ENCODE results near the gene FAM120AOS.

The FAM120AOS gene

DNA sequence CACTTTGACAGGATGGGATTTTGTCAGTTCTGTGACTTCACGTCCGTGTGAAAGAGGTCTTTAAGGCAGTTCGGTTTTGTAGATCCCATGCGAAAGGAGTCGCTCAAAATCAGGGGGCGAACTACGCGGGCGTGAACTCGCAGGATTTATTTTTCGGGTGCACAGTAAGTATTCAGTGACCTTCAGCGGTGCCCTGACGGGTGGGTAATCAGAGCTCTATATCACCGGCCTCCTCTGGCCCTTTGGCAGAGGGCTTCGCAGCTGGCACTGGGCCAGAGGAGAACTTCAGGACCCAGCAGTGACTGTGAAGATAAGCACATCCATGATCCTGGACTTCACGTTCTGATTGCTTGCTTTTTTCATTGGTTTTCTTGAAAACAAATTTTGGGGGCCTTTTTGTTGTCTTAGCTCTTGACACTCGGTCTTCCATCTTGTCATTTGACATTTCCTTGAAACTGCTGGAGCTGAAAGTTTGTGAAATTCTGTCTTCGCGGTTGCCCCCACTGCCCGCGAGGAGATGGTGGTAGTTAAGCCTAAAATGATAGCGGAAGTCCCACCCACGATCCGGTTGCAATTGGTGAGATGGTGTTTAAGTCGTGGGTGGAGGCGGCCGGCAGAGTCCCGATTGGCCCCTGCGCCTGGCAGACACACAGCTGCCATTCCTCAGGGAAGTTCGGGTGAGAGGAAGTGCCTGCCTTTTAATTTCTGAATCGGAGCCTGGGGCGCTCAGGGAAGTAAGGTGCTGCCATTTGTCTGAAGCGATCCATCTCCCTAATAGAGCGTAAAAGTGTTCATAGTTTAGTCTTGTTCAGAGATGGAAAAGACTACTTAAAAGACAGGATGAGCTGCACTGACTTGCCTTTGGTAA is at the start of gene FAM120AOS:
TSS of gene FAM120AOS (minus strand) at position 535 of the 868 bp plus-strand sequence. CDS start 872 bp downstream, outside the sequence.
- peak; percentile 95 for DNase-seq

DNA sequence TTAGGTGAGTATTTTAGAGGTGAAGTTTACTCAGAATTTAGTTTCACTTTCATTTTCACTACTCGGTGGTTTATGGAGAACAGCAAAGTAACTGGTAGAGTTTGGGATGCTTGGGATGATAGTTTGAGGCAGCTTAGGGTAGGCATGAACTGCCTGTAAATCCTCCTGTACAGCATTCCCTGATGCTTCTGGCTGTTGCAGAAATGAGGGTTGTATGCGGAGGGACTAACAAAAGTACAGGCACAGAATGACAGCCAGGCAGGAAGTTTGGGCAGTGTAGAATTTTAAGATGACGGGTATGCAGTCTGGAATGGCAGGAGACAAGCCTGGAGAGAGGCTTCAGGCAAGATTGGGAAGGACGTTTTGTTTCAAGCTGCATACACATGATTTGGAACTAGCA is 48.0 kb upstream of the FAM120AOS start:
- DNase-seq = no peak

DNA sequence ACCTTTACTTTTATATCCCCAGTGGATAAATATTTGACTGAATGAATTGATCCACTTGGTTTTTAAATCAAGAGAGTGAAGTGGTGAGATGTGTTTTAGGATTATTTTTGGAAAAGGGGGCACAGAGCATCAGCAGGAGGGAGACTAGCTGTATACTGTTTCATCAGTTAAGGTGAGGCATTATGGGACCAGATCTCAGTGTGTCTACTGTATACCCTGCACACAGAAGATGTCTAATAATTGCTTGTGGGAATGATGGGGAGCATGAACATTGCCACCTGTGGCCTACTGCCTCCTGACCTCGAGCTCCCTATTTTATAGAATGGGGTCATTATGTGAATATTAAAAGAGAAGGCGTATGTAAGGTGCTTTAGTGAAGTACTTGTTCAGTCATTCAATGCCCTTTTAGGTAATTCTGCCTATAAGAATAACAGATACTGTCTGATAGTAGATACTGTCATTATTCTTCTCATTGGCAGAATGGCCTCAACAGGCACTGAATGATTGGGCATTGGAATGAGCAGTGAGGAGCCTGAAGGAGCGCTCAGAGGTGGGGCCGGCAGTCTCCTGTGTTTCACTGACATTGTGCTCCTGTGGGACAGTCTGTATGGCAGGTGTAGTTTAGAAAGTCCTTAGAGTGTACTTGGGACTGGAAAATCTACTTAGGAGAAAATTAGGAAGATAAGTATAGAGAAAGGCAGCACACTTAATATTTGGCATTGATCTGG is 47.4 kb upstream of the FAM120AOS start:
- DNase-seq = no peak

DNA sequence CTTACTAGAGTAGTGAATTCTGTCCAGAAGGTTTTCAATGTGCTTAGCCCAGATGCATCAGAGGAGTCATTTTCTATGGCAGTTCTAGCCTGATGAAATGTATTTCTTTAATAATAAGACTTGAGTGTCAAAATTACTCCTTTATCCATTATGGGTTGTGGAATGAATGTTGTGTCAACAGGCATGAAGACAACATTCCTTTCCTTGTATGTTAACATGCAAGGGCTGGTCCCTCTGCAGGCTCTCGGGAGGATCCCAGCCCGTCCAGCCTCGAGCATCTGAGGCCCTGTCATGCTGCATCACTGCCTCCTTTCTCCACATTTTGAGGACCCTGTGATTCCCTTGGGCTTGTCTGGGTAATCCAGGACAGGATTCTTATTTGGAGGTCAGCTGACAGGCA is 42.9 kb upstream of the FAM120AOS start:
- DNase-seq = no peak

DNA sequence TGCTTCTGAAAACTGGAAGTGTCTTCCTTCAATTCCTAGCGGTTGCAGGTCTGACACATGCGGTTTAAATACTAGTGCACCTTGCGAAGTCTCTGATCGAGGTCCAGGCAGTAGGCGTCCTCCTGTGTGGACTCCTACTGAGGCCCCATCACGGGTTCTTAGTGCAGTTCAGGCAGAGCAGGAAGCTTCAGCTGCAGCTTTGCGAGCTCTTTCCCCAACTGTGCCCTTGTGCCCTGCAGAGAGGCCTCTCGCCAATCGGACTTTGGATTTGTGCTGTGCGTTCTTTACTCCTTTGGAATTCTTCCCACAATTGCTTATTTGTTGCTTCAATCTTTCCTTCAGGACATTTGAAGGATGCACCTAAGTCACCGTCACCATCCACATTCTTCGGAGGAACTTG is 40.6 kb upstream of the FAM120AOS start:
- no peak for DNase-seq

DNA sequence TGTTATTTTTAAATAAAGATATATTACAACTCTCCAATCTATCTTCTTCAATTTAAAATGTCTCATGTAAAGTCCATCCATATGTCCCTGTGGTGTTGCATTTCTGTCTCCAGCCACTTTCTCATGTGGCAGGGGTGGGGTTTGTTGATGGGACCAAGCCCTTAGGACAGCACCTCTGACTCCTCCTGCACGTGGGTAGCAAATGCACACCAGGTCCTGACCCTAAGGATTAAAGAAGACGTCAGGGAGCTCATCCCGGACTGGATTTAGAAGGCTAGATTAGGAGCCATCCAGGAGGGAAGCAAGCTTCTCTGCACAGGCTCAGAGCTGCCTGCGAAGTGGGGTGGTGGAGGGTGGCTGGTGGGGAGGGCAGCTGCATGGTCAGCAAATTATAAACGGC is 38.9 kb upstream of the FAM120AOS start:
- DNase-seq = no peak

DNA sequence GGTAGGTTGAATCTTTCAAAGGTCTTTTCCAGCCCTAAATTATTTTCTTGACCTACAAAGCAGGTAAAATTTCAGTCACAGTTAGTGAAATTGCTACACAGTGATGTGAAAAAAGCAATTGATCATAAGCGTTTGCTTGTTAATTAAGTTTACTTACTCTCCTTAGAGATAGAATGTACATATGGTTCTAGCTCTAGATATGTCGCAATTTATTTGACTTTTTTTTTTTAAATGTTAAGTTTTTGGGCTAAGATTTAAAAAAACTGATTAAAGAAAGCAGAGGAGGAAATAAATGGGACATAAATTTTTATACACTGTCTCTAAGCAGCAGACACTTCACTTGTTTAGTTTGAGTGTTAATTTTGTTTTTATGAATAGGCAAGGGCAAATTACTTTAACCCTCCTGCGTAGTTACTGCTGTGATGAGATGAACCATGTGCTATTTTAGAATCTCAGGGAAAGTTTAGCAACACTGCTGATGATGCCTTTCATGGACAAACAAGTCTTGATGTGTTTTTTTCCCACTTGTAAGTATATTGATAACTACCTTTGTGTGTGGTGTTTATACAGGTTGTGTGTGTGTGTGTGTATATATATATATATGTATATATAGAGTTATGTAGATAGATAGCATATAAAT is 38.3 kb upstream of the FAM120AOS start:
- DNase-seq = no peak

DNA sequence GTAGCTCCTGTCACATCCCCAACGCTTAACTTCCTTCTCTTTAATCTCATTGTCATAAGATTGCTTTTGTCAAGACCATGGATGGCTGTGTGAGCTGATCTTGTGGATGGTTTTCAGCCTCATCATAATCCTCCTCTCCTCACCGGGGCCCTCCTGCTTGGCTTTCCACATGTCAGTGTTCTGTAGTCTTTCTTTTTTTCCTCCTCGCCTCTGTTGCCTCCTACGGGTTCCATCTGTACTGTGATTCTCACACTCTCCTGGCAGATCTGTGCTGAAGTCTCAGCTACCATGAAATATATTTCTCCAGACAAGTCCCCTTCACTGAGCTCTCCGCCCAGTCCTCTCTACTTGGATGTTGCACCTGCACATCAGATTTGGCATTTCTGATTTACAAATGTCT is 34.9 kb upstream of the FAM120AOS start:
- DNase-seq = no peak

DNA sequence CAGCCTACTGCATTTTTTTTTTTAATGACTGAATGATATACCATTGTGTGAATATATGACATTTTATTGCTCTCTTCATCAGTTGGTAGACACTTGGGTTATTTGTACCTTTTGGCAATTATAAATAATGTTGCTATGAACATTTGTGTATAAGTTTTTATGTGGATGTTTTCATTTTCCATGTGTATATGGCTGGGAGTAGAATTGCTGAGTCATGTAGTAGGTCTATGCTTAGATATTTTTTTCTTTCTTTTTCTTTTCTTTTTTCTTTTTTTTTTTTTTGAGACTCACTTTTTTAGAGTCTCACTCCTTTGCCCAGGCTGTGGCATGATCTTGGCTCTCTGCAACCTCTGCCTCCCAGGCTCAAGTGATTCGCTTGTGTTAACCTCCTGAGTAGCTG is 32.9 kb upstream of the FAM120AOS start:
- DNase-seq = no peak

DNA sequence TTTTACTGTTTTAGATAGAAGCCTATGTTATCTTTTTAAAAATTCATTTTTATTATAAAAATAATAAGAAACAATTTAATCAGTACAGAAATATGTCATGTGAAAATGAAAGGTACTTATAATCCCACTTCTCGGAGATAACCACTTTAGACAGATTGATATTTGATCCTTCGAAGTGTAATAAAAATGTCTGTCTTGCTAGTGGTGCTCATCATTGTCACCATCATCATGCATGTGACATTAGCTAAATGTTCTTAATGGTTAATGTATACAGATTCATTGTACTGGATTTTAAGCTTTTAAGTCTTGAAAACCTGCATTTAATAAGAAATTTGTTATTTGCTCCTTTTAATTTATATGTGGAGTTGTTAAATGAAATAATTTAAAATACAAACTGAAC is 30.1 kb upstream of the FAM120AOS start:
- DNase-seq = no peak

DNA sequence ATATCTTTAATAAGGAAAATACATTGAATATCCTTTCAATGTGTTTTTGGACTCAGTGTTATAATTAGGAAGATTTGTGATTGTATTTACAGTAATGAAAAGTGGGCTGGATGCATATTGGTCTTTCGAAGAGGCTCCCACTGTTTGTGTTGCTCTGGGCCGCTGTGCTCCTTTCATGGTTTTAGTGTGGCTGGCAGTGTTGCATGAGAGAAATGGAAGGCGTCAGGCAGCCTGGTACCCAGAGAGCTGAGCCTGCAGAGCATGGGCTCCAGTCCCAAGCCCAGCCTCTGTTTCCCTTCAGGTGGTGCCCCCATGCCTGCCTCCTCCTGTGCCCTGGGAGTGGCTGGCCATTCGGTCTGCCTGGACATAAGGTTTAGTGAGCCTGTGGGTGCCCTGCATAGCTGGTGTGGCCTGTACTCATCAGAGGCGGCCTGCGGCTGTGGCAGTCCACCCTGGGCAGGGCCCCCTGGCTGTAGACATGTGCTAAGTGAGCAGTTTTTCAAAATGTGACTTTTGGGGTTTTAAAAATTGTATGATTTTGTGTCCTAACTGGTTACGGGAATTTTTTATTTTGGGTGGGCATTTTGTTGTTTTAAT is 27.4 kb upstream of the FAM120AOS start:
- DNase-seq = no peak

DNA sequence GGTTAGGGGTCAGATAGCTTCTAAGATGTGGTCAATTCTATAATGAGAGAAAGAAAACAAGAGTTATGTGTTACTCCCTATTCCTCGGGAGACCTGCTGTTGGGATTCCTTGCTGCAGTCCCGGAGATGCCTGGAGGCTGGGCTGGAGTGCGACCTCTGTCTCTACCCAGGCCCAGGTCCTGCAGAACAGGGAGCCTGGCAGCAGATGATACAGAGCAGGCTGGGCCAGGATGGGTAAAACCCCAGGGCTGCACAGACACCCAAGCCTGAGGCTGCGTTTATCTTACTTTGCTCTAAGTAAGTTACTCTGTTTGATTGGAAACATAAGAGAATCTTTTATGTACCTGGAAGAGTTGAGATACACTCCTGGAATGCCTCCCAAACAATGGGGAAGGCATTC is 26.9 kb upstream of the FAM120AOS start:
- no peak for DNase-seq

DNA sequence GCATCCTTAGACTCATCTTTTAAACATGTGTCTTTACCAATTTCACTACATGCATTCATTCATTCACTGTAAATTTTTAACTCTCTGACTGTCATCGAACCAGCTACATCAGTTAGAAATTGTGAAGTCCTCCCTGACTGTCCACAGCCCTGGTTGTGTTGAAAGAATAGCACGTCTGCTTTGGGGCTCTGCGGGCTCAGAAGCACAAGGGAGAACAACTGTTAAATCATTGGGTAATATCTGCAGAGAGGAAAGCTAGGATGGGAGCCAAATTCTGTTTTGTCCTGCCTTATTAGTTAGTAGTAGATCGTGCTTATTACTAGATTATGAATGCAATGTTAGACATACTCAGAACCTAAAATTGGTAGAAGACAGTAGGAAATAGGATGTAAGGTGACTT is 26.3 kb upstream of the FAM120AOS start:
- no peak for DNase-seq

DNA sequence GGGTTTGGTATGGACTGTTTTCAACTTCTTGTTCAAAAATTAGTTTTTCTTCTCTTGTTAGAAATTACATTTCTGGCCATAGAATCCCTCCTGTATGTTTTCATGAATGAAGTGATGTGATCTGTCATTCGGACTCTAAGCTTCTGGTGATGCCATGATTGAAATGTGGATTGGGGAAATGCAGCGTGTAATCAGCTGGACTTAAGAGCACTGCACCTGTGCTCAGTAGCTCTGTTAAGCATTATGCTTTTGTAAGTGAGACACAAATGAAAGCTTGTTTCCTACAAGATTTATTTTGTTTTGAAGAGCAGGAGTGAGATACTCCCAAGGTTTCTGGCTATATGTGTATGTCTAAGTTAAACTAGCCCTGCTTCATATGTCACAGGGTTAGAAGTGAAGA is 24.0 kb upstream of the FAM120AOS start:
- DNase-seq = no peak

DNA sequence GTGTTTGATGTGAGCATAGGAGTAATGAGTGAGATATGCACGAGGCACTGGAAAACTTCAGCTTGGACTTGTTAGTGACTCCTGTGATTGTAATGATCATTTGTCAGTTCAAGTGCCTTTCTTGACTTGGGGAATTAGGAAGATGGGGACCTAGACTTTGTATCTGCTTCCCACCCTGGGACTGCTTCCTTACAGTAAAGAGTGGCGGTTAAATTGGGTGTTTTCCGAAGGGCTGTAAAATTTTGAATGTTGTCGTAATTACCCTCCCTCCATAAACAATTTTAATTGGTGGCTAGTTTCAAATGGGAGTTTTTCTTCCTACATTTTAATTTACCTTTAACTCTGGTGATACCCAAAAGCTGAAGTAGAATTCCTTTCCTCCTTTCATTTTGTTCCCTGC is 23.5 kb upstream of the FAM120AOS start:
- no peak for DNase-seq

DNA sequence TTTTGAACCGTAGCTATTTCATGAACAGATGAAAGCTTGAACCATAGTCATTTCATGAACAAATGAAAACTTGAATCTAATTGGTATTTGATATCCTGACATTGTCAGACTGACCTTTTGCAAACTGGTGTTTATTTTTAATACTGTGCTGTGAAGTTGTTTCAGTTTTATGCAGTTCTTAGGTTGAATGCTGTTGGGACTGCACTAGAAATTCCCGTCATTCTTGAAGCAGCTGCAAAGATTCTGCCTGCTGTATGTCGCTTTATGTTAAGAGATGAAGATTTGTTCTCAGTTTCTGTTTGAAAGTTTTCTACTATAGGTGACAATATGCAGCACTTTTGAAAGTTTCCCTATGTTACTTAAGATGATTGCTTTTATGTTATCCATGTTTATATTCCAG is 22.5 kb upstream of the FAM120AOS start:
- DNase-seq = no peak

DNA sequence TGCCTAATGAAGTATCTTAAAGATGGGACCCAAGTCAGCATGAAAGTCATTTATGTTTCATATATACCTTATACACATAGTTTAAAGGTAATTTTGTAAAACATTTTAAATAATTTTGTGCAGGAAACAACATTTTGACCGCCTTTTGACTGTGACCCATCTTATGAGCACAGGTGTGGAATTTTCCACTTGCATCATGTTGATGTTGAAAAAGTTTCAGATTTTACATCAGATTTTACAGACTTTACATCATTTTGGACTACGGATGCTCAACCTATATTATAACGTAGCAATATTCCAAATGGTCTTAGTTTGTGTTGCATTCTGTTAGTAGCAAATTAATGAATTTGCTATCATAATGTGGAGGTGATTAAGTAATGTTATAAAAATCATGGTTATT is 21.7 kb upstream of the FAM120AOS start:
- DNase-seq = no peak

DNA sequence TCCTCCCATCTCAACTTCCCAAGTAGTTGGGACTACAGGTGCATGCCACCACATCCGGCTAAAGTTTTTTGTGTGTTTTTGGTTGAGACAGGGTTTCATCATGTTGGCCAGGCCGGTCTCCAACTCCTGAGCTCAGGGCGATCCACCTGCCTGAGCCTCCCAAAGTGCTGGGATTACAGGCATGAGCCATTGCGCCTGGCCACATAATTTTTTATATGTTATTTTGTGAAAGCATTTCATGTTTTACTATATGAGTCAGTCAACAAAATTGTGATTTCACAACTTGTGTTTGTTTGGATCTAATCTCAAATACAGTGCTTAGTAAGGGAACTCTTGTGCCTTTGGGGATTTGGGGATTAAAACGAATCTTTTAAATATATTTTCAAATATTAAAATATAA is 20.0 kb upstream of the FAM120AOS start:
- no peak for DNase-seq

DNA sequence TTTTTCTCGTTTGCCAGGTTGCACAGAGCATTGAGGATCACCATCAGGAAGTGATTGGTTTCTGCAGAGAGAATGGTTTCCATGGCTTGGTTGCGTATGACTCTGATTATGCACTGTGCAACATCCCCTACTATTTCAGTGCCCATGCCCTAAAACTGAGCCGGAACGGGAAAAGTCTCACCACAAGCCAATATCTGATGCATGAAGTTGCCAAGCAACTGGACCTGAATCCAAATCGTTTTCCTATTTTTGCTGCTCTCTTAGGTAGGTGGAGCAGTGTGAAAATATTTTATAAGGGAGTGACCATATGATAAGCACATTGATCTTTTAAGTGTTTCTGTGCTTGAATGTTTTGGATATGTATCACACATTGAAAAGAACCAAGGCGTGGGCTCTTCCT is 17.7 kb upstream of the FAM120AOS start:
- no peak for DNase-seq

DNA sequence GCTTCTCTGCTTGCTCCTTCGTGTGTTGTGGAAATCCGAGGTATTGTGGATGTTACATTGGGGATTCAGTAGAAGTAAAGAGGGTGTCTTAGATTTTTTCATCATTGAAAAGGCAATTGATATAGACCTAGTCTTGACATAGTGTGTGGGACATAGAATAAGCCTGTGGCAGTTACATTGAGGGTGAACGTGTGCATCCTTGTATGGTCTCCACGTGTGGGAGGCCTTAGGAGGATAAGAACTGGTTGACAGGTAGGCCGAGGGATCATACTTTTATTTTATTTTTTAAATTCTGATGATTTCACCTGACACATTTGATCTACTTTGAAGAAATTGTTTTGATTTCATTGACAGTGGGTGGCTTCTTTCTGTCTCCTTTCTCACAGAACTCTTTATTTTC is 17.0 kb upstream of the FAM120AOS start:
- DNase-seq = no peak

DNA sequence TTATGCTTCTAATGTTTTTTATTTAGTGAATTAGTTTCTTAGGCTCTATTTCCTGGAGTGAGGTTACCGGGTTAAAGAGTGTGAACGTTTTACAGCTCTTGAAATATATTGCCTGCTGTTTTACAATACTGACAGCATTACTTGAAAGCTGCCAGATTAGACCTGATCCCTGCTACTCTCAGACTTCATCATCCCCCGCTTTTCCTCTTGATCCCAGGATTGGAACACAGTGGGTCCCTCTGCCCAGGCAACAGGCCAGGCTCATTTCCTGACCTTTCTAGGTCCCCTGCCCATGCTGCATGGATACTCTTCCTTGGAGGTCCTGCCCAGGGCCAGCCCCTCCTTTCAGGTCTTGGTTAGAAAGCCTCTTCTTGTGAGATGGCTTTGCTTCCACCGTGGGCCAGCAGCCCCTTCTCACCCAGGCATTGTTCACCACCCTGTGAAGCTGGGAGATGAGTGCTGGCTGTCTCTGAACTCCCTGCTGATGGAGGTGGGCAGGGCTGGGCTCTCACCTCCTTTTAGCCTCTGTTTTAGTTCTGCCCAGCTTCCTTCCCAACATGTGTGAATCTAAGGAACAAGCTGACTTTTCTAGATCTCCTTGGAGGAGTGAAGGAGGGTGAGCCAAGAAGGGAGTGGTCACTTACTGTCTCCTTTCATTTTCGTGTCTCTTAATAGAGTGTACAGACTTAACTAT is 15.5 kb upstream of the FAM120AOS start:
- DNase-seq = no peak

DNA sequence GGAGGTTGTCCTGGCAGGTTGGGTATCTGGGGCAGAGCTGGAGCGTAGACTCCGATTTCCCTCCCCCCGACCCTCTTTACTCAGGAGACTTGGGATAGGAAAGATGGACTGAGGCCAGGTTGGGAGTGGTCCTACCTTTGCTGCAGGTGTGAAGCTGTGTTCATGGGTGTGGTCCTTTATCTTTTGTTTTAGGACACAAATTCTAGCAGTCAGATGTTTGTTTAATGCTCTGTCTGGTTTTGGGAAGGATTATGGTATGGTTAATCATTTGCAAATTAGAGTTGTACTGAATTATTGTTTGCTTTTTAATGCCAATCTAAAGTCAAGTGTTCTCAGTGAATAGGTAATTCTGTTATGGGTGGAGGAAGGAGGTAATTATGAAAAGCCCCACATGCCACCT is 14.1 kb upstream of the FAM120AOS start:
- no peak for DNase-seq

DNA sequence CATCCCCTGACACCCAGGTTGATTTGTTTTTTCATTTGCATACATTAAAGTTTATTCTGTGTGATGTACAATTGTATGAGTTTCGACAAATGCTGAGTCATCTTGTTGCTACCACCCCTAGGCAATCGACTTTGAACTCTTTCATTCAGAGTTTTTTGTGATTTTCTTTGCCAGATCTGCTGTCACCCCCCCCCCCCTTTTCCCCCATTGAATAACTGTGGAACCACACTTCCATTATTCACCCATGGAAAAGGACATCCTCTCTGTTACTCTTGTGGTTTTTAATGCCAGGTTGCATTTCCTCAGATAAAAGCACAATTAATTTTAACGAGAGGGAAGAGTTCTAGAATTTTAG is 13.7 kb upstream of the FAM120AOS start:
- no peak for DNase-seq
